Trophoblast cell (in vitro differentiated cells and primary cell): ENCODE data around the gene SUSD4.
A peak's percentile ranks its signal among the peaks of the same experiment; 100 is the strongest.

ENCODE experiments used
- DNase-seq, 2 donors: peaks; one replicate each; pipeline ENCODE4 v3.0.0-alpha.2; 2016
- H2AFZ ChIP-seq: 2 replicates; pipeline ENCODE4 v1.6.1; 2013; ENCODE audit warnings: low read length, moderate library complexity, mild to moderate bottlenecking; ENCODE audit not compliant: insufficient read depth, poor library complexity
- H2AK5ac ChIP-seq: 2 replicates; pipeline ENCODE4 v1.6.1; 2013; ENCODE audit warnings: mild to moderate bottlenecking, low read length
- H2BK120ac ChIP-seq: 2 replicates; pipeline ENCODE4 v1.6.1; 2013; ENCODE audit warnings: low read length, mild to moderate bottlenecking, moderate library complexity; ENCODE audit not compliant: insufficient read depth, poor library complexity
- H2BK12ac ChIP-seq: 2 replicates; pipeline ENCODE4 v1.6.1; 2013; ENCODE audit warnings: mild to moderate bottlenecking, low read length, moderate library complexity
- H2BK5ac ChIP-seq: 2 replicates; pipeline ENCODE4 v1.6.1; 2013; ENCODE audit warnings: low read length, low read depth, moderate library complexity, mild to moderate bottlenecking; ENCODE audit not compliant: poor library complexity
- H3K14ac ChIP-seq: 2 replicates; pipeline ENCODE4 v1.6.1; 2013; ENCODE audit warnings: mild to moderate bottlenecking, low read length
- H3K18ac ChIP-seq: 2 replicates; pipeline ENCODE4 v1.6.1; 2013; ENCODE audit warnings: mild to moderate bottlenecking, low read length
- H3K23ac ChIP-seq: 2 replicates; pipeline ENCODE4 v1.6.1; 2013; ENCODE audit warnings: low read length
- H3K27ac ChIP-seq: 2 replicates; pipeline ENCODE4 v1.5.1; 2013; ENCODE audit warnings: low read depth, mild to moderate bottlenecking, inconsistent platforms, low read length, moderate library complexity
- H3K27me3 ChIP-seq: 2 replicates; pipeline ENCODE4 v1.6.1; 2013; ENCODE audit warnings: inconsistent platforms, mild to moderate bottlenecking, low read length, moderate library complexity; ENCODE audit not compliant: insufficient read depth
- H3K36me3 ChIP-seq, 2 experiments: 1 replicate in 1 of 2; 2 replicates in 1 of 2; pipeline ENCODE4 v1.6.1; 2013; ENCODE audit warnings: low read length in 2 of 2, mild to moderate bottlenecking in 2 of 2, moderate library complexity in 1 of 2; ENCODE audit not compliant: insufficient read depth in 2 of 2, control insufficient read depth in 1 of 2
- H3K4ac ChIP-seq: 2 replicates; pipeline ENCODE4 v1.6.1; 2013; ENCODE audit warnings: low read depth, mild to moderate bottlenecking, low read length, moderate library complexity
- H3K4me1 ChIP-seq, 2 experiments: 1 replicate in 1 of 2; 2 replicates in 1 of 2; pipeline ENCODE4 v1.6.1; 2013; ENCODE audit warnings: low read length in 2 of 2, mild to moderate bottlenecking in 2 of 2, moderate library complexity in 1 of 2; ENCODE audit not compliant: insufficient read depth in 2 of 2, control insufficient read depth in 1 of 2
- H3K4me2 ChIP-seq: 2 replicates; pipeline ENCODE4 v1.6.1; 2013; ENCODE audit warnings: inconsistent platforms, mild to moderate bottlenecking, low read length, moderate library complexity
- H3K4me3 ChIP-seq: 2 replicates; pipeline ENCODE4 v1.5.1; 2013; ENCODE audit warnings: mild to moderate bottlenecking, low read depth, low read length, inconsistent platforms
- H3K79me1 ChIP-seq: one replicate; pipeline ENCODE4 v1.6.1; 2013; ENCODE audit warnings: low read length
- H3K79me2 ChIP-seq: 2 replicates; pipeline ENCODE4 v1.6.1; 2013; ENCODE audit warnings: low read length, mild to moderate bottlenecking; ENCODE audit not compliant: control insufficient read depth, insufficient read depth, poor library complexity
- H3K9ac ChIP-seq: 2 replicates; pipeline ENCODE4 v1.6.1; 2013; ENCODE audit warnings: mild to moderate bottlenecking, low read length
- H3K9me3 ChIP-seq: 2 replicates; pipeline ENCODE4 v1.6.1; 2013; ENCODE audit warnings: low read depth, mild to moderate bottlenecking, control low read depth, inconsistent platforms, low read length; ENCODE audit not compliant: insufficient read depth
- H4K12ac ChIP-seq: 2 replicates; pipeline ENCODE4 v1.6.1; 2013; ENCODE audit warnings: low read depth, mild to moderate bottlenecking, low read length, moderate library complexity
- H4K8ac ChIP-seq: 2 replicates; pipeline ENCODE4 v1.6.1; 2013; ENCODE audit warnings: low read depth, mild to moderate bottlenecking, low read length, moderate library complexity
- H4K91ac ChIP-seq: one replicate; pipeline ENCODE4 v1.6.1; 2013; ENCODE audit warnings: low read depth, mild to moderate bottlenecking, low read length, moderate library complexity
- WGBS: extraction: QIAGEN DNeasy Blood & Tissue Kit; methylation state at CpG from one replicate; pipeline ENCODE4 v1.1.7; 2013; ENCODE audit warnings: missing lambda C conversion rate; ENCODE audit not compliant: insufficient read length, insufficient coverage; ENCODE audit errors: extremely low coverage; 5-methylcytosine and 5-hydroxymethylcytosine counted together

SUSD4 gene

DNA sequence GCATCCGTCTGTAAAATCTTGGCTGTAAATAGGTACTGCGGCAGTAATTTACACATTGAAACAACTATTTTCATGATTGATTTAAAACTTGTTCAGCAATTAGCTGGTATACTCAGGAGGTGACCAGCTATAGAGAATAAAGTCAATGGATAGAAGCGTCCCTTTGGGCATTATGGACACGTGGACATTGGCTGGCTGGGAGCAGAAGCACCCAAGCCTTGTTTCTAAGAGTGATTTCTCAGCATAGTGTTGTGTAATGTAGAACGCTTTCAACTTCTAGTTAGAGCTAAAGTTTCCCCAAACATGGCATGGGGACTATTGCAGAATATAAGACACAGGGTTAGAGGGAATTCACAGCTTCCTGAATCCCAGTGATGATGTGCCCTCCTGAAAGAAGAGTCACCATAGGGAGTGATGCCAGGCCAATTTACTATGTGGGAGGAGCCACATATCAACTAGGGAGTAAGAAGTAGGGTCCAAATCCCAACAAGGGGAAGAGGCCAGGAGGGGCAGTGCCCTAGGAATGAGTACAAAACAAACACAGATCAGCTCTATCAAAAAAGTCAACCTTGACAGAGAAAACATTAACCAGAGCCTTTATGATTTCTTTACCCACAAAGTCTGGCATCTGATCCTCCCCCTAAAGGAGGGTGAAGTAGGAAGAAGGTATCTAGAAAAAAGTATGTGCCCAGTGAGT, 92.7 kb downstream of the SUSD4 start:
- Histone ChIP-seq H3K27me3 (no peaks in the 10 kb centered on the region), H2BK120ac (no peak overlapping the region), H3K4me2 (no peak overlapping the region), H3K23ac (no peak overlapping the region), H3K36me3 (no peaks in the 10 kb centered on the region), H3K79me2 (no peaks in the 10 kb centered on the region), H3K14ac (no peak overlapping the region), H2AFZ (no peak overlapping the region), H4K12ac (no peak overlapping the region), H2AK5ac (no peak overlapping the region), H3K9me3 (peaks cover 2% of the 10 kb centered on the region), H3K79me1 (no peaks in the 10 kb centered on the region), H3K4me3 (no peak overlapping the region), H3K9ac (no peak overlapping the region), H3K4ac (no peak overlapping the region), H2BK5ac (no peak overlapping the region), H3K4me1 (peaks cover 0 to 3% of the 10 kb centered on the region in 2 experiments), H3K18ac (no peak overlapping the region), H3K27ac (no peak overlapping the region), H4K8ac (no peak overlapping the region), H2BK12ac (no peak overlapping the region), H4K91ac (no peak overlapping the region)
- WGBS = no CpG with 5 or more reads among the region's 5 CpGs
- no peak for DNase-seq

DNA sequence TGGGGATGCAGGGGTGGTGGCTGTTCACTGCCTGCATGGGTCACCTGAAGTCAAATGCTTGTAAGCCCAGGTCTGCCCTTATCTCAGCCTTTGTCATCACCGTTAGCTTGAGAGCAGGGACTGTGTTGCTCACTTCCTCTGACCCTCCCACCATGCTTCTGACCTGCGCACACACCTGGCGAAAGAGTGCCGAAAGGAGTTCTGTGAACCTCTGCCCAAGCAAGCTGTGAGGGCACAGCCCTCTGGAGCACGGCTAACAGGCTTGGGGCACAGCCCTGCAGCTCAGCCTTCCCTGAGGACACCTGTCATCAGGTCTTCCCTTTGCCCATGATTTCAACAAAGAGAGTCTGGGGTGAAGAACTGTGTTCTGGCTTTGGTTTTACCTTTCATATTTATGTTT, 93.8 kb downstream of the SUSD4 start:
- no peak overlapping the region for H3K9ac ChIP-seq
- no peak overlapping the region for H2BK5ac ChIP-seq
- no peak overlapping the region for H4K12ac ChIP-seq
- peaks cover 0 to 3% of the 10 kb centered on the region in 2 experiments for H3K4me1 ChIP-seq
- H4K8ac ChIP-seq = no peak overlapping the region
- H2BK120ac ChIP-seq = no peak overlapping the region
- H4K91ac ChIP-seq = no peak overlapping the region
- DNase-seq = no peak
- no peak overlapping the region for H3K18ac ChIP-seq
- no peaks in the 10 kb centered on the region for H3K36me3 ChIP-seq
- no peak overlapping the region for H3K14ac ChIP-seq
- no CpG with 5 or more reads among the region's 5 CpGs for WGBS
- H2BK12ac ChIP-seq = no peak overlapping the region
- H3K9me3 ChIP-seq = peaks cover 2% of the 10 kb centered on the region
- no peaks in the 10 kb centered on the region for H3K27me3 ChIP-seq
- H3K4me3 ChIP-seq = no peak overlapping the region
- no peak overlapping the region for H2AFZ ChIP-seq
- H2AK5ac ChIP-seq = no peak overlapping the region
- H3K27ac ChIP-seq = no peak overlapping the region
- H3K4ac ChIP-seq = no peak overlapping the region
- H3K79me1 ChIP-seq = no peaks in the 10 kb centered on the region
- H3K23ac ChIP-seq = no peak overlapping the region
- no peak overlapping the region for H3K4me2 ChIP-seq
- H3K79me2 ChIP-seq = no peaks in the 10 kb centered on the region

- Histone ChIP-seq H3K14ac (no peak overlapping the region), H3K79me1 (no peaks in the 10 kb centered on the region), H3K9me3 (peaks cover 2% of the 10 kb centered on the region), H4K12ac (no peak overlapping the region), H3K4ac (no peak overlapping the region), H3K4me3 (no peak overlapping the region), H3K9ac (no peak overlapping the region), H3K23ac (no peak overlapping the region), H3K36me3 (no peaks in the 10 kb centered on the region), H3K27me3 (no peaks in the 10 kb centered on the region), H3K4me1 (peaks cover 0 to 3% of the 10 kb centered on the region in 2 experiments), H4K91ac (no peak overlapping the region), H2BK120ac (no peak overlapping the region), H2BK5ac (no peak overlapping the region), H3K27ac (no peak overlapping the region), H2AFZ (no peak overlapping the region), H2AK5ac (no peak overlapping the region), H4K8ac (no peak overlapping the region), H3K79me2 (no peaks in the 10 kb centered on the region), H2BK12ac (no peak overlapping the region), H3K18ac (no peak overlapping the region), H3K4me2 (no peak overlapping the region)
- no CpG with 5 or more reads among the region's 4 CpGs for WGBS
- DNase-seq = no peak
Observed at GRCh38 chr1:223269006-223269405, 95.0 kb downstream of the SUSD4 start.

GRCh38 chr1:223266632-223267172, 97.3 kb downstream of the SUSD4 start:
- H2AFZ ChIP-seq = no peak overlapping the region
- H4K12ac ChIP-seq = no peak overlapping the region
- no peak overlapping the region for H2BK12ac ChIP-seq
- H4K91ac ChIP-seq = no peak overlapping the region
- no peaks in the 10 kb centered on the region for H3K79me1 ChIP-seq
- no peak overlapping the region for H3K4me2 ChIP-seq
- no peak overlapping the region for H2BK120ac ChIP-seq
- H3K18ac ChIP-seq = no peak overlapping the region
- no peak overlapping the region for H3K14ac ChIP-seq
- H3K23ac ChIP-seq = peak overlapping the region; percentile 10
- H2AK5ac ChIP-seq = no peak overlapping the region
- WGBS = no CpG with 5 or more reads among the region's 3 CpGs
- peak overlapping the region; percentile 29 for H3K9ac ChIP-seq
- no peak for DNase-seq
- H3K36me3 ChIP-seq = no peaks in the 10 kb centered on the region
- H3K27me3 ChIP-seq = no peaks in the 10 kb centered on the region
- H3K27ac ChIP-seq = no peak overlapping the region
- no peaks in the 10 kb centered on the region for H3K4me1 ChIP-seq
- H2BK5ac ChIP-seq = no peak overlapping the region
- H3K9me3 ChIP-seq = peaks cover 2% of the 10 kb centered on the region
- H3K4me3 ChIP-seq = no peak overlapping the region
- no peak overlapping the region for H4K8ac ChIP-seq
- no peak overlapping the region for H3K4ac ChIP-seq
- no peaks in the 10 kb centered on the region for H3K79me2 ChIP-seq
